ENCODE measurements around the gene ASPSCR1.

Gene ASPSCR1

DNA sequence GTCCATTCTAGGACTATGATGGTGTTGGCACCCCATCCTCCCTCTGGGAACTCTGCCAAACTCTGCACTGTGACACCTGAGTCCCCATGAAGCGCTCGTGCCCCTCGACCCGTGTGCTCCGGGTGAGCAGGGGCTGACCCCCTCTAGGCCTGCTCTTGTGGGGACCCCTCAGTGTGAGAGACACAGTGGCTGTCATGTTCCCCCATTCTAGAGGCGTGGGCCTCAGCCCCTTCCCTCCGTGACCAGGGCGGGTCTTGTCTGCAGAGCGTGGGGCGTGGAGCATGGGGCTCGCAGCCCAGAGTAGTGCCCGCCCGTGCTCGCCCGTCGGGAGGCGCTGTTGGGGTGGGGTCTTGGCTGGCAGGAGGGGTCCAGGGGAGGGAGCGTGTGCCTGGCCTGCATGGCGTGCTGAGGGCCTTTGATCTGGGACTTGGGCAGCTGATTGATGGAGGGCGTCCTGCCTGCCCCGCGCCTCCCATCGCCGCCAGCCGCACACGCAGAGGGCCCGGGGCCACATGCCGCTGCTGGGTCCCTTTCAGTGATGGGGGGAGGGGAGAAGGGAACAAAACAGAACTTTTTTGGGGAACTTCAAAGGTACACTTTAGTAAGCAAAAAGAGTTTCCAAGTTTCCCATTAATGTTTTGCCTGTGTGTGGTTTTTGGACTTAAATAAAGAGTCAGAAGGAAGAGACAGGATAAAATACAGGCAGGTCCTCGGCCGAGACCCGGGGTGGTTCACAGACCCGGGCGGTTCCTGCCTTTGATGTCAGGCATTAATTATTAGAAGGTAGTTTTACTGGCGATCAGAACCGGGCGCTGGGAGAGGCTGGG lies 22.8 kb downstream of the ASPSCR1 start:
- no peak for DNase-seq (ENCODE audit: low spot score)

DNA sequence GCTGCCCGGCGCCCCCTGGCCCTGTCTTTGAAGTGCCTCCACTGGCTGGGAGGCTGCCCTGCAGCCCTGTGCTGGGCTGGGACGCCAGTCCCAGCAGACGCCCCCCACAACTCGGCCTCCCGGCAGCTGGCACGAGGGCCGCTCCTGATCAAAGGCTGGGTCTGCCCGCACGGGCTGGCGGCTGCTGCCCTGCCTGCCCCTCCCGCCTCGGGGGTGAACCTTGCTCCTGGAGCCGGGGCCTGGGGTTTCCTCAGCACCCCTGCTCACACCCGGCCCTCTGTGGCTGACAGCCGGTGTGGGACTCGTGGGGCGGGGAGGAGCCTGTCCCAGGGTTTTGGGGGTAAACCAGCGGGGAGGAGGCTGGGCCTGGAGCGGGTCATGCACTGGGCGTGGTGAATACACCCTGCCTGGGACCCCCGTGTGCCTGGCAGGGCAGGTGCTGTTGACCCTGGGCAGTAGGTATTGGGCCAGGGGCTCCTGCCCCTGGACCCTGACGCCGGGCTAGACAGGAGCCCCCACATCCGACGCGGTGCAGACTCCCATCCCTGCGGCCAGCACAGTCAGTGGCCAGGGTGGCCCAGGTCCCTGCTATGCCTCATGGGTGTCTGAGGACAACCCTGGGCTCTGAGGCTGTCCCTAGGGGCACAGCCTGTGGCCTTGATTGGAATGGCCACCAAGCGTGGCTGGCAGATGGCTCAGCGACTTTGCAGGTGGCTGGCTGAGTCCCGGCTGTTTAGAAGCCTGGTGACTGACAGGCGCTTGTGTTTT lies 23.6 kb downstream of the ASPSCR1 start:
- no peak for DNase-seq (ENCODE audit: low spot score)

- DNase-seq (ENCODE audit: low spot score) = no peak
Observed at GRCh38 chr17:82001571-82002056, 24.2 kb downstream of the ASPSCR1 start.

GRCh38 chr17:82003411-82004381 lies 26.3 kb downstream of the ASPSCR1 start:
- DNase-seq (ENCODE audit: low spot score) = no peak

DNA sequence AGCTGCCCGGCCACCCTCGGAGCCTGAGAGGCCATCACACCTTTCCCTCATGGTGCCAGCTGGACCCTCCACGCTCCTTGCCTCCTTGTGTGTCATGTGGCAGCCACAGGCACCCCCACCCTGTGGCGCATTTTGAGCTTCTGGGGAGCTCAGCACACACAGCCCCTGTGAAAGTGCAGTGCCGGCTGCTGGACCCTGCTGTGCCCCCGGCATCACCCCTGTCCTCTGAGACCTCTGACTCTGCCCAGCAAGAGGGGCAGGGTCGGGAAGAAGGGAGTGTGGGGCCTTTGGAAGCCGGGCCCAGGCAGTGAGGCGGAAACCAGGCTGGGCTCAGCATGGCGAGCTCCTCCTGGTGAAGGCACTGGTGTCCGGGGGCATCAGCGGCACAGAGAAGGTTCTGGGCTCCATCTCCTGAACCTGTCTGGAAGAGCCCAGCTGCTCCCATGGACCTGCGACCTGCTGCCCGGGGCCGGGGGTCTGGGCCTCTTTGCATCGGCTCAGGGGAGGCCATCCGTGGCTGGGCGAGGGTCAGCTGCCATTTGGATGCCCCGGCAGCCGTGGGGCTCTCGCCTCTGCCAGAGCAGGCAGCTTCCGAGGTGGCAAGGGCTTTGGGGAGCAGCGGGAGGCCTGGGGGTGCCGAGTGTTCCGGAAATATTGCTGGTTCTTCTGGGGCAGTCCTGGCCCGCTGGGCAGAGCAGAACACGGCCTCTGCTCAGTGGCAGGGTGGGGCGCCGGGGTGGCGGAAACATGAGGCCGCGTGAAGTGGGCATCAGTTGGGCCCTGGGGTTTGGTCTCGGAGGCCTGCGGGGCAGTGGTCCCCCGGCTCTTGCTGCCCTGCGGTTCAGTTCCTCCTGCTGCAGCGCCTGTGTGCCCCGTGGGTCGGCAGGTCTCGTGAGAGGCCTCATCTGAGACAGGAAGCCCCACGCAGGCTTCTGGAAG lies 27.4 kb downstream of the ASPSCR1 start:
- no peak for DNase-seq (ENCODE audit: low spot score)

GRCh38 chr17:82005701-82006348 lies 28.4 kb downstream of the ASPSCR1 start:
- no peak for DNase-seq (ENCODE audit: low spot score)

- DNase-seq (ENCODE audit: low spot score) = no peak
Observed at GRCh38 chr17:82006468-82007227, 29.2 kb downstream of the ASPSCR1 start.

- no peak for DNase-seq (ENCODE audit: low spot score)
Observed at GRCh38 chr17:82007228-82007494, 29.7 kb downstream of the ASPSCR1 start.

DNA sequence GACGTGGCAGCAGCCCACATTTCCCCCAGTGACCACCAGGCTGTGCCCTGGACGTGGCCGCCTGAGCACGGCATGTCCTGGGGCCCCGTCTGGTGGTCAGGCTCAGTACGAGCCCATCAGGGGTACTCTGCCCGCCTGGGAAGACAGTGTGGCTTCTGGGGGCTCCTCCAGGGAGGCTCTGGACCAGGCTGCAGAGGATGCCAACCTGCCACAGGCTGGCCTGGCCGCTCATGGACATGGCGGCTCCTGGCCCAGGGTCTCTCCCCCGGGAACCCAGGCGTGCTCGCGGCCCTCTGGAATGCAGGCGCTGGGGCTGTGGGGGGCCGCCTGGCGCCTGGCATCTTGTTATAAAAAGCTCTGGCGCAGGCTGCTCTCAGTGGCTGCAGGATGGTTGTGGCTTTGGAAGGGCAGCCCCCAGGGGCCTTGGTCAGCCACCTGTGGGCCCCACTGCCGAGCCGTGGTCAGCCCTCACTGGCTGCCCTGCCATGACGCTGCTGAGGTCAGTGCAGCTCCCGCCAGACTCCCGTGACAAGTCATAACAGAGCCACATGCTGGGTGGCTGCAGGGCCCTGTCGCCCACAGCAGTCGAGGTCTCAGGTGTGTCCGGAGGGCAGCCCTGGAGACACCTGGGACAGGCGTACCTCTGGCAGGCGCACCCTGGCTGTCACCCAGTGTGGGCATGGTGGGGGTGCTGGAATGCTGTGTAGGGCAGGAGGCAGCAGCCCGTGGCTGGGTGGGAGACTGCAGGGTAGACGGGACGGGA lies 30.2 kb downstream of the ASPSCR1 start:
- no peak for DNase-seq (ENCODE audit: low spot score)

DNA sequence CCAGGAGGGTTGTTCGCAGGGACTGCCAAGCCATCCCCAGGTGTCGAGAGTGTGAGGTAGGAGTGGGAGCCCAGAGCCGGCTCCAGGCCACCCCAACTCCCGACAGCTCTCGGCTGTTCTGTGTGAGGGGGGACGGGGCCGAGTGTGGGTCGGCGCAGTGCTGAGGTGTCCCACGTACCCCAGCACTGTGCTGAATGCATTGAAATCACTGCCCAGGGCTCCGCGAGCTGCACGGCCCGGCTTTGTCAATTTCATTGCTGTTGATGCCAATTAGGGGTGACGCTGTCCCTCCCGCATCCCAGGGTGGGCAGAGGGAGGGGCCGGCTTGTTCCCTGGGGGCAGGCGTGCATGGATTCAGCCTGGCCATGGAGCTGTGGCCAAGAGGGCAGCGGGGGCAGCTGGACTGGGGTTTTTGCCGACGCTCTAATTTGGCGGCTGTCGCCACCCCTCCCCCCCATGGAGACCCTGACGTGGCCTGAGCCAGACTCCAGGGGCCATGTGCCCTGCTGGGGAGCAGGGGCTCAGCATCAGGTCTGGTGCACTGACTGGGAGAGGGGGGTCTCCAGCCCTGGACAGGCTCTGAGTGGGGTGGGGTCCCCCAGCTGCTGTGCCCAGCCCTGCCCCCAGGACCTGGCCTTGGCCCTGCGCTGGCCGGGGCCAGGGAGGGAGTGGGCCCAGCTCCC lies 31.0 kb downstream of the ASPSCR1 start:
- DNase-seq (ENCODE audit: low spot score) = no peak

DNA sequence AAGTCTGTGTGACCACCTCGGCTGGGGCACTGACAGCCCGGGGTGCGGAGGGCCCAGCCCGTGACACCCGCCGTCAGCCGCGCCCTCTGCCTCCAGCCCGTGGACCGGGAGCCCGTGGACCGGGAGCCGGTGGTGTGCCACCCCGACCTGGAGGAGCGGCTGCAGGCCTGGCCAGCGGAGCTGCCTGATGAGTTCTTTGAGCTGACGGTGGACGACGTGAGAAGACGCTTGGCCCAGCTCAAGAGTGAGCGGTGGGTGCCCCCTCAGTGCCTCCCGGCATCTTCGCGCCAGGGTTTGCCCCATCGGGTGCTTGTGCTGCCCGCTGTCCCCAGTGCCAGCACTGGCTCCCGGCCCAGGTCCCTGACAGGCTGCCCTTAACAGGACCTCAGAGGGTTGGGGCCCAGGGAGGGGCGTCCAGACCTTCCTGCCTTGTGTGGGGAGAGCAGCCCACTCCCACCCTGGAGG lies 31.5 kb downstream of the ASPSCR1 start:
- DNase-seq (ENCODE audit: low spot score) = no peak

DNA sequence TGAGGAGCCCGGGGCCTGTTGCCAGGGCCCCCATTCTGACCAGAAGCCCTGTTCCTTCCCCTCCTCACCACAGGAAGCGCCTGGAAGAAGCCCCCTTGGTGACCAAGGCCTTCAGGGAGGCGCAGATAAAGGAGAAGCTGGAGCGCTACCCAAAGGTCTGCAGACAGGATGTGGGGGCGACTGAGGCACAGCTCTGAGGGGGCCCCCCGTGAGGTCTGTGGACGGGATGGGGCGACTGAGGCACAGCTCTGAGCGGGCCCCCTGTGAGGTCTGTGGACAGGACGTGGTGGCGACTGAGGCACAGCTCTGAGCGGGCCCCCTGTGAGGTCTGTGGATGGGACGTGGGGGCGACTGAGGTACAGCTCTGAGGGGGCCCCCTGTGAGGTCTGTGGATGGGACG lies 32.0 kb downstream of the ASPSCR1 start:
- DNase-seq (ENCODE audit: low spot score) = no peak

DNA sequence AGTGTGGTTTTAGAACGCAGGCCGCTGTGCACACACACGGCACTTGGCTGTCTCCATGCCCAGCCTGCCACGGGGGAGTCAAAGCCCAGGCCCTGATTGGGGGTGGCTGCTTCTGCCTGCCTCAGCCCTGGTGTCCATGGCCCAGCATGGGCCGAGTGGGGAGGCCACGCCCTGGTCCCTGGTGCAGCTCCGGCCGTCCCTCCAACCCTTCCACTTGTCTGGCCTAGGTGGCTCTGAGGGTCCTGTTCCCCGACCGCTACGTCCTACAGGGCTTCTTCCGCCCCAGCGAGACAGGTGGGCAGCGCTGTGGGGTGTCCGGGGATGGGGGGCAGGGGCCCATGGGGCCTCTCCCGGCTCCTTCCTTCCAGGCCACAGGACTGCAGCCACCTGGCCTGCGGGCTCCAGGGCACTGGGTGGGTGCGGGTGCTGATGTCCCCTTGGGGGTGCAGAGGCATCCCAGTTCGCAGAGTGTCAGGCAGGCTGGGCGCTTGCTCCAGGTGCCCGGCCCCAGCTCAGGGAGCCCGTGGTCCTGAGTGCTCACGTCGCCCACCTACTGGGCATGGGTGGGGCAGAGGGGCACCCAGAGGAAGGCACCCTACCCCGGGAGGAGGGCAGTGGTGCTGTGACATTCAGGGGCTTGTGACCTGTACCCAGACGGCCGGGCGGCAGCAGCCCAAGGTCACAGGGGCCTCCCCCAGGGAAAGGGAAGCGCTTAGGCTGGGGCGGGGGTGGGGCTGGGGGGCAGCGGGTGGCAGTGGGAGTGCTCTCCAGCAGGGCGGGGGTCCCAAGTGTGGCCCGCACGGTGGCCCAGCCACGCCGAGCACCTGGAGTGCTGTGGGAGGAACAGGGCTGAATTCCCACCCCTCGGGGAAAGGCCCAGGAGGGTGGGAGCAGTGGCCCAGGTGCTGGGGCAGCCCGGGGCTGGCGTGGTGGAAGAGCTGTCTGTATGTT lies 33.4 kb downstream of the ASPSCR1 start:
- no peak for DNase-seq (ENCODE audit: low spot score)

DNA sequence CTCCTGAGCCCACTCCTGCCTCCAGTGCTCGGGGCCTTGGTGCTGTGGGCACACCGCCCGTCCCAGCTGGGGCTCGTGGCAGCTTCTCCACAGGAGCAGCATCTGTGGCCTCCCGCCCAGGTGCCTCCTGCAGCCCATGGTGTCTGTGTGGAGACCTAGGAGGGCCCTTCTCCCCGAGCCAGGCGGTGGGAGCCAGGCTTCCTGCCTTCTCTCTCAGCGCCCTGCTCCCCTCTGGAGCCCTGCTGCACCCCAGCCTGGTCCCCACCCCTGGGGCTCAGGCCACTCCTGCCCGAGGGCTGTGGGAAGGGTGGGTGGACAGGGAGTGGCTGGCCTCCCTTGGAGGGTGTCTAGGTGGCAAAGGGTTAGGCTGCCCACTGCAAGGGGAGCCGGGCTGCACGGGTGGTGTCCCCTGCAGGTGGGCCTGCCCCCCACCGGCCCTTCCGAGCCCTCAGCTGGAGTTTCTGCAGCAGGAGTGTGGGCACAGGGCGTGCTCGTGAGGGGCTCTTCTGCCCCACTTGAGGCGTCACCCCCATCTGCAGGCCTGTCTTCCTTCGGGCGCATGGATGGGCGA lies 34.3 kb downstream of the ASPSCR1 start:
- no peak for DNase-seq (ENCODE audit: low spot score)

- no peak for DNase-seq (ENCODE audit: low spot score)
Observed at GRCh38 chr17:82012261-82012639, 34.8 kb downstream of the ASPSCR1 start.

DNA sequence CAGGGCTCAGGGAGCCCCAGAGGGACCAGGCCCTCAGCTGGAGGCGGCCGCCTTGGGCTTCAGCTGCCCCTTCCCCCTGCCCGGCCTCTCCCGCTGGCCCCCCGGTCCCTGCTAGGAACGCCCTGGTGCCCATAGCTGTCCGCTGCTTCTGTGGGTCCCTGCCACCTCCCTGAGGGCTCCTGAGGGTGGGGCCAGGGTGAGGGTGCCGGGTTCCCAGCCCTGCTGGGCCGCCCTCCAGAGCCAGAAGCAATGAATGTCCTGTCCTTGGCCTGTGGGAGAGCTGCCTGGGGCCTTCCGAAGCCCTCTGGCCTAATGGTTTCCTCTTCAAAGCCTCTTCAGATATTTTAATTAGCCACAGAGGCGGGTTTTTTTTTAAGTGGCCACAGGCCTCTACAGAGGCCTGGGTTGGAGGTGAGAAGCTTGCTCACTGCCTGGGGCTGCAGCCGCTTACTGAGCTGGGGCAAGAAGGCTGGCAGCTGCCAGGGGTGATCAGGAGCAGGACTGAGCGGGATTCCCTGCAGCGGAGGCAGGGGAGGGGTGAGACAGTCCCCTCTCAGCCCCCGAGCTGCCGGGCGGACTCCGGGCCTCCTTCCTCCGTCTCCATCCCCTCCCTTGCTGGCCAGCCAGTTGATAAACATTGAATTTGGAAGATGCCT lies 35.3 kb downstream of the ASPSCR1 start:
- DNase-seq (ENCODE audit: low spot score) = no peak

Measured in ecto neural progenitor cell (in vitro differentiated cells).